ENCODE measurements around the gene USP15.

The USP15 gene

GRCh38 chr12:62261876-62262517, 1.8 kb downstream of the USP15 start:
- TF ChIP-seq, protein P1, sequence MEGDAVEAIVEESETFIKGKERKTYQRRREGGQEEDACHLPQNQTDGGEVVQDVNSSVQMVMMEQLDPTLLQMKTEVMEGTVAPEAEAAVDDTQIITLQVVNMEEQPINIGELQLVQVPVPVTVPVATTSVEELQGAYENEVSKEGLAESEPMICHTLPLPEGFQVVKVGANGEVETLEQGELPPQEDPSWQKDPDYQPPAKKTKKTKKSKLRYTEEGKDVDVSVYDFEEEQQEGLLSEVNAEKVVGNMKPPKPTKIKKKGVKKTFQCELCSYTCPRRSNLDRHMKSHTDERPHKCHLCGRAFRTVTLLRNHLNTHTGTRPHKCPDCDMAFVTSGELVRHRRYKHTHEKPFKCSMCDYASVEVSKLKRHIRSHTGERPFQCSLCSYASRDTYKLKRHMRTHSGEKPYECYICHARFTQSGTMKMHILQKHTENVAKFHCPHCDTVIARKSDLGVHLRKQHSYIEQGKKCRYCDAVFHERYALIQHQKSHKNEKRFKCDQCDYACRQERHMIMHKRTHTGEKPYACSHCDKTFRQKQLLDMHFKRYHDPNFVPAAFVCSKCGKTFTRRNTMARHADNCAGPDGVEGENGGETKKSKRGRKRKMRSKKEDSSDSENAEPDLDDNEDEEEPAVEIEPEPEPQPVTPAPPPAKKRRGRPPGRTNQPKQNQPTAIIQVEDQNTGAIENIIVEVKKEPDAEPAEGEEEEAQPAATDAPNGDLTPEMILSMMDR (IDR thresholded peaks at IDR 0.05; ENCODE audit: low read depth, low read length): no peak
- no peak for DNase-seq (ENCODE audit: low read depth, low spot score)
- in situ Hi-C loops (cut with HindIII; ENCODE audit: low sequenced_read_pairs): no loop called here
- no peak overlapping the region for H3K4me3 ChIP-seq (ENCODE audit: low read depth, low read length)

GRCh38 chr12:62263232-62263631, 3.0 kb downstream of the USP15 start:
- no peak for DNase-seq (ENCODE audit: low read depth, low spot score)
- in situ Hi-C loops (cut with HindIII; ENCODE audit: low sequenced_read_pairs): no loop called here
- TF ChIP-seq, protein P1 (IDR thresholded peaks at IDR 0.05; ENCODE audit: low read depth, low read length): no peak
- H3K4me3 ChIP-seq (ENCODE audit: low read depth, low read length): no peak overlapping the region

GRCh38 chr12:62263966-62264365, 3.8 kb downstream of the USP15 start:
- no peak overlapping the region for H3K4me3 ChIP-seq (ENCODE audit: low read depth, low read length)
- no peak for DNase-seq (ENCODE audit: low read depth, low spot score)
- in situ Hi-C loops (cut with HindIII; ENCODE audit: low sequenced_read_pairs): no loop called here
- TF ChIP-seq, protein P1 (IDR thresholded peaks at IDR 0.05; ENCODE audit: low read depth, low read length): no peak

- in situ Hi-C loops (cut with HindIII; ENCODE audit: low sequenced_read_pairs): no loop called here
- TF ChIP-seq, protein P1 (IDR thresholded peaks at IDR 0.05; ENCODE audit: low read depth, low read length): no peak
- no peak overlapping the region for H3K4me3 ChIP-seq (ENCODE audit: low read depth, low read length)
- no peak for DNase-seq (ENCODE audit: low read depth, low spot score)
Observed at GRCh38 chr12:62264706-62265105, 4.5 kb downstream of the USP15 start.

- no peak for DNase-seq (ENCODE audit: low read depth, low spot score)
- in situ Hi-C loops (cut with HindIII; ENCODE audit: low sequenced_read_pairs): no loop called here
- TF ChIP-seq, protein P1 (IDR thresholded peaks at IDR 0.05; ENCODE audit: low read depth, low read length): no peak
- no peak overlapping the region for H3K4me3 ChIP-seq (ENCODE audit: low read depth, low read length)
Observed at GRCh38 chr12:62265511-62265910, 5.3 kb downstream of the USP15 start.

GRCh38 chr12:62267026-62267425, 6.8 kb downstream of the USP15 start:
- DNase-seq (ENCODE audit: low read depth, low spot score): no peak
- TF ChIP-seq, protein P1 (IDR thresholded peaks at IDR 0.05; ENCODE audit: low read depth, low read length): no peak
- in situ Hi-C loops (cut with HindIII; ENCODE audit: low sequenced_read_pairs): no loop called here
- no peak overlapping the region for H3K4me3 ChIP-seq (ENCODE audit: low read depth, low read length)

Measured in astrocyte of the spinal cord (primary cell).